Raji (cell line): ENCODE measurements around the gene SAMD11.

ENCODE experiments used
- POLR2A ChIP-seq: IDR thresholded peaks from 2 replicates; pipeline ENCODE4 v1.6.1; 2011; ENCODE audit warnings: low read depth, low read length, control low read depth; ENCODE audit not compliant: insufficient read depth

SAMD11 gene

GRCh38 chr1:935751-936231, 12.1 kb downstream of the SAMD11 start:
- TF ChIP-seq POLR2A: no peak

- no peak for TF ChIP-seq POLR2A
These were observed 12.9 kb downstream of the SAMD11 start for GRCh38 chr1:936348-937264.

- TF ChIP-seq POLR2A: no peak
These were observed 13.8 kb downstream of the SAMD11 start for GRCh38 chr1:937521-937920.

- TF ChIP-seq POLR2A: no peak
These were observed 14.5 kb downstream of the SAMD11 start for GRCh38 chr1:938088-938683.

GRCh38 chr1:938711-939489, 15.2 kb downstream of the SAMD11 start:
- TF ChIP-seq POLR2A: no peak

- no peak for TF ChIP-seq POLR2A
These were observed 15.9 kb downstream of the SAMD11 start for GRCh38 chr1:939511-940106.

- no peak for TF ChIP-seq POLR2A
These were observed 16.6 kb downstream of the SAMD11 start for GRCh38 chr1:940107-941014.

- TF ChIP-seq POLR2A: no peak
These were observed 17.4 kb downstream of the SAMD11 start for GRCh38 chr1:941015-941587.

- TF ChIP-seq POLR2A: no peak
These were observed 18.1 kb downstream of the SAMD11 start for GRCh38 chr1:941588-942383.

GRCh38 chr1:942411-942821, 18.7 kb downstream of the SAMD11 start:
- TF ChIP-seq POLR2A: no peak

- TF ChIP-seq POLR2A: no peak
These were observed 19.3 kb downstream of the SAMD11 start for GRCh38 chr1:942864-943533.

GRCh38 chr1:943545-944340, 20.0 kb downstream of the SAMD11 start:
- TF ChIP-seq POLR2A: no peak
